Nephron progenitor cell (in vitro differentiated cells): Measurements from ENCODE around the gene TMEM120A.

ENCODE experiments used
- DNase-seq: peaks from one replicate; pipeline ENCODE4 v3.0.0; 2021
- H3K27ac Mint-ChIP-seq: 2 replicates; pipeline ENCODE4 v1.8.0; 2021; ENCODE audit warnings: mild to moderate bottlenecking, moderate library complexity, mixed read lengths
- H3K27me3 Mint-ChIP-seq: 2 replicates; pipeline ENCODE4 v1.8.0; 2021; ENCODE audit warnings: mild to moderate bottlenecking, low read depth, mixed read lengths; ENCODE audit not compliant: poor library complexity
- H3K36me3 Mint-ChIP-seq: 2 replicates; pipeline ENCODE4 v1.8.0; 2021; ENCODE audit warnings: low read depth, mixed read lengths
- H3K4me1 Mint-ChIP-seq: 2 replicates; pipeline ENCODE4 v1.8.0; 2021; ENCODE audit warnings: mixed read lengths
- H3K4me3 Mint-ChIP-seq: 2 replicates; pipeline ENCODE4 v1.8.0; 2021; ENCODE audit warnings: mild to moderate bottlenecking, moderate library complexity, mixed read lengths
- H3K9me3 Mint-ChIP-seq: 2 replicates; pipeline ENCODE4 v1.8.0; 2021; ENCODE audit warnings: mild to moderate bottlenecking, moderate library complexity, mixed read lengths
- CTCF ChIP-seq: fragments of 200-600 bp; sonication (generic); IDR thresholded peaks from 2 replicates; pipeline ENCODE4 v1.5.0; 2021; ENCODE audit warnings: antibody characterized with exemption

The TMEM120A gene

GRCh38 chr7:75983471-75984129 lies 10.8 kb downstream of the TMEM120A start:
- Mint-ChIP-seq H3K4me3 (no peak overlapping the region), H3K27me3 (no peaks in the 10 kb centered on the region), H3K36me3 (peaks cover 11% of the 10 kb centered on the region), H3K9me3 (no peaks in the 10 kb centered on the region), H3K27ac (no peak overlapping the region), H3K4me1 (peaks cover 11% of the 10 kb centered on the region)
- no peak for TF ChIP-seq CTCF
- no peak for DNase-seq

DNA sequence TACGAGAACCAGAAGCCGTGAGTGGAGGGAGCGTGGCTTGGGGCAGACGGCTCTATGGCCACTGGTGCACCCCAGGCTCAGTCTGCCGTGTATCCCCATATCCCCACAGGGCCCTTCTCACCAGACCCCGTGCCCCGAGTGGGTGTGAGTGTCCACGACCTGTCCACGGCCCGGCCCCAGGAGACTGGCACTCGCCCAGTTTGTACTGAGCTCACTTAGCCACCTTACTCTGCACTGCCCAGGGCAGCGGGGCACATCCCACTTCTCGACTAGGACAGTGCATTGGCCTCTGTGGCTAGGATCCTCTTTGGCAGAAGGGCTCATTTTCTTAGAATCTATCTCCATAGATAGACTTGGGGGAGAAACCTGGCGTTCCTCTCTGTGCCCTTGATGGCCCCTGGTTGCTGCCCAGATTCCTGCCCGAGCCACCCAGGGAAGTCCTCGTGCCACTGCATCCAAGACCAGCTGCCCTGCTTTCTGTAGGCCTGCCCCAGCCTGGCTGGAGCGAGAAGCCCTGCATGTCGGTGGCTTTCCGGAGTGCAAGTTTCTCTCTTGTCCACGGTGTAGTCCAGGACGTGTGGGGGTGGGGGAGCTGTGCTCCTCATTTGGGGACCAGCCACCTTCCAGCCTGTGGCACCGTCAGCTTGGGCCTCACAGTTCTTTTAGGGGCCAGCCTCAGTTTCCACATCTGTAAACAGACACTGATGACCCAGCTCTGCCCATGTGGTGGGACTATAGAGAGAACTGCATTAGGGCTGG lies 11.9 kb downstream of the TMEM120A start:
- no peak for DNase-seq

DNA sequence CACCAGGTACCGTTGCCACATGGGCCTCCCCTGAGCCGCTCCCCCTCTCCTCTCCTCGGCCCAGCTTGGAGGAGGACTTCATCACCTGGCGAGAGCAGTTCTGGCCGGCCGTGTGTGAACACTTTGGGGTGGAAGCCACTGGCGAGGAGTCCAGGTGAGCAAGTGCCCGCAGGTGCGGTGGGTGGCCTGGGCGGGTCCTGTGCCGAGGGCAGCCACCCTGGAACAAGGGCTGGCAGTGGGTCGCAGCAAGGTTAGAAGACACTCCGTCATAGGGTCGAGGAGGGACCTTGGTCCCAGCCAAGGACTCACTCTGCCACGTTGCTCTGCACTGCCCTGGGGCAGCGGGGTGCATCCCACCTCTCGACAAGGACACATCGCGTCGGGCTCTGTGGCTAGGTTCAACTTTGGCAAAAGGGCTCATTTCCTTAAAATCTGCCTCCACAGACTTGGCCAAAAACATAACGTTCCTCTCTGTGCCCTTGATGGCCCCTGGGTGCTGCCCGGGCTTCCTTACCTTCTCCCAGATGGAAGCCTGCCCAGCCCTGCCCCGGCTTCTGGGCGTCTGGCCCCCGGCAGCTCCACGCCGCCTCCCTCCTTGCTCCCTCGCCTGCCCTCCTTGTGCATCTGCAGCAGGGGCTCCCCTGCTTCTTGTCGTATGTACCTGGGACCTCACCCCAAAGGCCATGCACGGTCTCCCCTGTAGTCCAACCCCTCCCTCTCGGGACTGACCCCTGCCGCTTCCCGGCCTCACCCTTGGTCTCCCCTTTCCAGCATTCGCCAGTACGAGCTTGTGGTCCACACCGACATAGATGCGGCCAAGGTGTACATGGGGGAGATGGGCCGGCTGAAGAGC lies 12.7 kb downstream of the TMEM120A start:
- no peak overlapping the region for H3K4me3 Mint-ChIP-seq

More for the DNA sequence above, 11.9 kb downstream of the TMEM120A start:
- peaks cover 9% of the 10 kb centered on the region for H3K4me1 Mint-ChIP-seq
- H3K4me3 Mint-ChIP-seq, result no peak overlapping the region
- no peak for TF ChIP-seq CTCF
- H3K27me3 Mint-ChIP-seq, result no peaks in the 10 kb centered on the region
- H3K9me3 Mint-ChIP-seq, result no peaks in the 10 kb centered on the region
- peaks cover 10% of the 10 kb centered on the region for H3K36me3 Mint-ChIP-seq
- H3K27ac Mint-ChIP-seq, result no peak overlapping the region

DNA sequence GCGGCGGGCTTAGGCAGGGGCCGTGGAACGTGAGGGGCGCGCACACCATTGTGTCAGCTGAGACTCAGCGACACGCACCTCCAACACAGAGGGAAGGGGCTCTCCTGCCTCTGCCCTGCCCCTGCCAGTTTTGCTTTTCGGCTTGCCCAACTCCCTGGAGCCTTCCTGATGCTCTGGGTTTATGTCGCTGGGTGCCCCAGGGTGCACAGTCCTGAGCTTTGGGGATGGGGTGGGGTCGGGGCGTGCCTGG lies 13.3 kb downstream of the TMEM120A start:
- no peaks in the 10 kb centered on the region for H3K27me3 Mint-ChIP-seq
- no peak for TF ChIP-seq CTCF
- H3K4me1 Mint-ChIP-seq, result peaks cover 10% of the 10 kb centered on the region
- H3K27ac Mint-ChIP-seq, result no peak overlapping the region
- H3K36me3 Mint-ChIP-seq, result no peaks in the 10 kb centered on the region
- DNase-seq, result no peak
- H3K9me3 Mint-ChIP-seq, result no peaks in the 10 kb centered on the region
- no peak overlapping the region for H3K4me3 Mint-ChIP-seq

More for the DNA sequence above, 12.7 kb downstream of the TMEM120A start:
- Mint-ChIP-seq H3K27me3 (no peaks in the 10 kb centered on the region), H3K27ac (no peak overlapping the region), H3K4me1 (peaks cover 10% of the 10 kb centered on the region), H3K9me3 (no peaks in the 10 kb centered on the region), H3K36me3 (peaks cover 2% of the 10 kb centered on the region)
- DNase-seq, result no peak
- TF ChIP-seq CTCF, result no peak

- Mint-ChIP-seq H3K4me3 (no peak overlapping the region), H3K36me3 (no peaks in the 10 kb centered on the region), H3K27me3 (no peaks in the 10 kb centered on the region), H3K9me3 (no peaks in the 10 kb centered on the region), H3K27ac (no peak overlapping the region), H3K4me1 (peaks cover 10% of the 10 kb centered on the region)
- no peak for DNase-seq
- TF ChIP-seq CTCF, result no peak
Observed at GRCh38 chr7:75980430-75981202, 13.8 kb downstream of the TMEM120A start.
